Measurements from ENCODE around the gene GPRC5B.

DNA sequence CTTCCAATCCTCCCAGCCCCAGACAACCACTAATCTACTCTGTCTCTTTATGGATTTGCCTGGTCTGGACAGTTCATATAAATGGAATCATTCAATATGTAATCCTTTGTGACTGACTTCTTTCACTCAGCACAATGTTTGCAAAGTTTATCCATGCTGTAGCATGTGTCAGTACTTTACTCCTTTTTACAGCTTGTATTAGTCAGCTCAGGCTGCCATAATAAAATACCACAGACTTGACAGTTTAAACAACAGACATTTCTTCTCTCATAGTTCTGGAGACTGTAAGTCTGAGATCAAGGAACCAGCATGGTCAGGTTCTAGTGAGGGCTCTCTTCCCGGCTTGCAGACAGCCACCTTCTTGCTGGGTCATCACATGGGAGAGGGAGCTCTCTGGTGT lies 41.3 kb downstream of the GPRC5B start:
- TF ChIP-seq POLR2A (IDR thresholded peaks at IDR 0.05) = no peak
- TF ChIP-seq, protein P1, sequence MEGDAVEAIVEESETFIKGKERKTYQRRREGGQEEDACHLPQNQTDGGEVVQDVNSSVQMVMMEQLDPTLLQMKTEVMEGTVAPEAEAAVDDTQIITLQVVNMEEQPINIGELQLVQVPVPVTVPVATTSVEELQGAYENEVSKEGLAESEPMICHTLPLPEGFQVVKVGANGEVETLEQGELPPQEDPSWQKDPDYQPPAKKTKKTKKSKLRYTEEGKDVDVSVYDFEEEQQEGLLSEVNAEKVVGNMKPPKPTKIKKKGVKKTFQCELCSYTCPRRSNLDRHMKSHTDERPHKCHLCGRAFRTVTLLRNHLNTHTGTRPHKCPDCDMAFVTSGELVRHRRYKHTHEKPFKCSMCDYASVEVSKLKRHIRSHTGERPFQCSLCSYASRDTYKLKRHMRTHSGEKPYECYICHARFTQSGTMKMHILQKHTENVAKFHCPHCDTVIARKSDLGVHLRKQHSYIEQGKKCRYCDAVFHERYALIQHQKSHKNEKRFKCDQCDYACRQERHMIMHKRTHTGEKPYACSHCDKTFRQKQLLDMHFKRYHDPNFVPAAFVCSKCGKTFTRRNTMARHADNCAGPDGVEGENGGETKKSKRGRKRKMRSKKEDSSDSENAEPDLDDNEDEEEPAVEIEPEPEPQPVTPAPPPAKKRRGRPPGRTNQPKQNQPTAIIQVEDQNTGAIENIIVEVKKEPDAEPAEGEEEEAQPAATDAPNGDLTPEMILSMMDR (IDR thresholded peaks at IDR 0.05) = no peak

Measured in thyroid gland (tissue), 4 donors.